Measurements from ENCODE around the gene DNAJB9.

The DNAJB9 gene

DNA sequence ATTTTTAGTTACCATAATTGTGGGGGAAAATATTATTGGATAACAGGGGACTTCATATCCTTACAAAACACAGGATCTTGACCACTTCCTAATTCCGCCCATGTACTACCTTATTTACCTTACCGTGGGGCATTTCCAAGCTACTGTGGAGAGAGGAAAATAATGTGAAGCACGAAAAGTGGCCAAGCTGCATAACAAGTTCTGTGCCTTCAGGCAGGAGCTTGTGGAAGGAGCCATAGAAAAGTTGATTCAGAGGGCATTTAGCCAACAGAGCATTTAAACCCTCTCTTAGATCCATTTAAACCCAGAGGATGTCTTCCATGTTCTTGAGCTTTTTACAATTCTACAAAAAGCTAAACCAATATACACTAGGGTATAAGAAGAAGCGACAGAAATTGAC, 41.6 kb downstream of the DNAJB9 start:
- no peak for FAIRE-seq

GRCh38 chr7:108613147-108613948, 43.7 kb downstream of the DNAJB9 start:
- peak; percentile 99 for FAIRE-seq

- FAIRE-seq = no peak
Measured at GRCh38 chr7:108613949-108614381, 44.3 kb downstream of the DNAJB9 start.

GRCh38 chr7:108614896-108615295, 45.2 kb downstream of the DNAJB9 start:
- FAIRE-seq = no peak

DNA sequence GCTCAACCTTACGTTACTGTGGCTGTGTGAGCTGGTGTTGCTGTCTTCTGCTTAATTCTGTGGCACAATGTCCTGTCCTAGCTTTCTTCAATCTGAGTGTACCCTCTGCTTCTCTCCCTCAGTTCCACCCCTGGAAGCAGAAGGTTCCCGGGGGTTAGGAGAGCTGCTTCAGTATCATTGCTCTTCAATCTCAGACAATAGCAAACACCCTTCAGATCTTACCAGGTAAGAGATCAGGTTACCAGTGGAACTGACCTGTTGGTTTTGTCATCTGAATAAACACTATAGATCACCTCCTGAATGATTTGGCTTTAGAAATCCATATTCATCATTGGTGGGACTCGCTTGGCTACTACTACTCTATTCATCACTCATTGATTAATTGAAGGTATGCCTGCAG, 48.4 kb downstream of the DNAJB9 start:
- no peak for FAIRE-seq

DNA sequence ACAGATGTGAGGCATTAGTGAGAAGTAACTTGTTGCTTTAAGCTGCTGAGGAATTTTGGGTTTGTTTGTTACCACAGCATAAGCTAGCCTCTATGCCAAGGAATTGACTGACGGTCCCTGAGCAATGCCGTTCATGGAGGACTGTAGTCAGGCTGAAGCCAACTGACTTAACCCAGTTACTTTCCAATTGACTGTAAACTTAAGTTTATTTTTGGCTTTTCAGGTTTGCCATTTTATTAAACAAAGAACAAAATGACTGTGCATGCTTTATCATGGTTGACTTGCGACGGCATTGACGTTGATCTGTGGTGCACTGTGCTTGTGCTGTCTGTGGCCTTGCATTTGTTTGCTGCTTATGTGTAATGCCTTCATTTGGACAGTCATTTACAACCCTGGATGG, 53.5 kb downstream of the DNAJB9 start:
- no peak for FAIRE-seq
